GF-D8 (cell line): Measurements from ENCODE around the gene KCNJ5.

Experiments
- DNase-seq: peaks from one replicate; lab custom pipeline; 2025; lab: John Stamatoyannopoulos, UW

The KCNJ5 gene

DNA sequence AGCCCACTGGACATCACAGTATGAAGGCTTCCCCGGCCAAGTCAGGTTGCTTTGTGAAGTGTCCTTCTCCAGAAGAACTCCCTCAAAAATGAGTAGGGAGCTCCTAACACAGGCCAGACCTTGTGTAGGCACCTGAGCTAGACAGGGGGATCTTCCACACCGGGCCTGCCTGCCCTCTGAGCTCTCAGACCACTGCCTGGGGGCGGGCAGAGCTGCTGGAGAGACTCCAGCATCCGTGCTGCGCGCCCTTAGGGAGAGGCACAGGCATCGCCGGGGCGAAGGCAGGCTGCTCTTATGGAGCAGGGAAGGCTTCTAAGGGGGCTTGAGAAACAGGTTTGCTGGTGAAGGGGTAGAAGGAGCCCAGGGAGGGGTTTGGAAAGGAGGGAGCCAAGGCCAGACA lies 4.4 kb downstream of the KCNJ5 start:
- no peak for DNase-seq

DNA sequence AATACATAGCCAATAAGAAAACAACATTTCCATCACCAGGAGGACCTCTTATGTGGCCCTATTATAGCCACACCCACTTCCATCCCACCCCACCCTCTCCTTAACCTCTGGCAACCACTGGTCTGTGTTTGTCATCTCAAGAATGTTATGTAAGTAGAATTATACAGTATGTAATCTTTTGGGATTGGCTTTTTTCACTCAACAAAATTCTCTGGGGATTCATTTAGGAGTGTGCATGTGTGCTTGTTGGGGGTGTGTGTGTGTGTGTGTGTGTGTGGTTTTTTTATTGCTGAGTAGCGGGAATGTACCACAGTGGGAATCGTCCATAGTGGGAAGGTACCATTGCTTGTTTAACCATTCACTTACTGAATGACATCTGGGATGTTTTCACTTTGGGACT lies 5.2 kb downstream of the KCNJ5 start:
- no peak for DNase-seq

DNA sequence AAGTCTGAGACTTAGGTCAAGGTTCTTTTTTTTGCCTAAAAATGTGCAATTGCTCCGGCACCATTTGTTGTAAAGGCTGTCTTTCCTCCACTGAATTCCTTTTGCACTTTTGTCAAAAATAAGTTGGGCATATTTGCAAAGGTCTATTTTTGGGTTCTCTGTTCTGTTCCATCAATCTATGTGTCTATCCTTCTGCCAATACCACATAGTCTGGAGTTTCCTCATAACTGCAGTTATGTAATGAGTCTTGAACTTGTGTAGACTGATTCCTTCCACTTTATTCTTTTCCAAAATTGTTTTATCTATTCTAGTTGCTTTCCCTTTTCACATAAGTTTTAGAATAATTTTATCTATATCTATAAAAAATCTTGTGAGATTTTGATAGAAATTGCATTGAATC lies 6.7 kb downstream of the KCNJ5 start:
- no peak for DNase-seq

DNA sequence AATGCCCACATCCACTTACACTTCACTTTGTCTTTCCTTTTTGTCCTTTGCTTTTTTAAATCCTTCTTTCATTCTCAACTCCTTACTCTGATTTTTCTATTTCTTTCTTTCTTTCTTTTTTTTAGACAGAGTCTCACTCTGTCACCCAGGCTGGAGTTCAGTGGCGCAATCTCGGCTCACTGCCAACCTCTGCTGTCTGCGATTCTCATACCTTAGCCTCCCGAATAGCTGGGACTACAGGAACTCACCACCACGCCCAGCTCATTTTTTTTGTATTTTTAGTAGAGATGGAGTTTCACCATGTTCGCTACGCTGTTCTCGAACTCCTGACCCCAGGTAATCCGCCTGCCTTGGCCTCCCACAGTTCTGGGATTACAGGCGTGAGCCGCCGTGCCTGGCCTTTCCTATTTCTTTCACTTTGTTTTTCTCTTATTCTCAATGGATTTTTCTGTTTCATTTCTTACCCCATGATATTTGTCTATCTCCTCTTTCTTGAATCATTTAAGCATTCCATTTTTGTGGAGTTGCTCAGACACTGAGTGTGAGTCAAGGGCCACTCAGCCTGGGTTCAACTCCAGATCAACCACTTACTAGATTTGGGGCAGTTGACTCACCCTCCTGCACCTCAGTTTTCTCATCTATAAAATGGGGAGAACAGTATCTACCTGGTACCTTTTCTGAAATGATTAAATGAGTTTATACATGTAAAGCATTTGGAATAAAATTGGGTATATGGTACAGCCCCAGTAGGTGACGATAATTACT lies 7.6 kb downstream of the KCNJ5 start:
- DNase-seq: no peak

DNA sequence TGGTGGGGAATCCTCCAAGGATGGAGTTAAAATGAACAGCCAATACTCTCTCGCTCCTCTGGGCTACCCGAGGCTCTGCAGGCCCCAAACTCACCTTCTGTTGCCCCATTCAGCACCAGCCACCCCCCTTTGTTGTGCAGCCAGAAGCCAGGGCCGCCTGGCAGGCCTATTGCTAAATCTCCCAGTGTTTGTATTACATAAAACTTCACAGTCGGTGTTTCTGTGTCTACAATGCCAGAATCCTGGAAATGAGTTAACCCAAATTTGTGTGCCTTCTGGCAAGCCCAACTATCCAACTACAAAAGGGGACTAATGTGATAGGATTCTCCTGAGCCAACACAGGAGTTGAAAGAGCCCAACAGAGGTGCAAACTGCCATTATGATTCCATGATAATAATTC lies 9.3 kb downstream of the KCNJ5 start:
- no peak for DNase-seq

DNA sequence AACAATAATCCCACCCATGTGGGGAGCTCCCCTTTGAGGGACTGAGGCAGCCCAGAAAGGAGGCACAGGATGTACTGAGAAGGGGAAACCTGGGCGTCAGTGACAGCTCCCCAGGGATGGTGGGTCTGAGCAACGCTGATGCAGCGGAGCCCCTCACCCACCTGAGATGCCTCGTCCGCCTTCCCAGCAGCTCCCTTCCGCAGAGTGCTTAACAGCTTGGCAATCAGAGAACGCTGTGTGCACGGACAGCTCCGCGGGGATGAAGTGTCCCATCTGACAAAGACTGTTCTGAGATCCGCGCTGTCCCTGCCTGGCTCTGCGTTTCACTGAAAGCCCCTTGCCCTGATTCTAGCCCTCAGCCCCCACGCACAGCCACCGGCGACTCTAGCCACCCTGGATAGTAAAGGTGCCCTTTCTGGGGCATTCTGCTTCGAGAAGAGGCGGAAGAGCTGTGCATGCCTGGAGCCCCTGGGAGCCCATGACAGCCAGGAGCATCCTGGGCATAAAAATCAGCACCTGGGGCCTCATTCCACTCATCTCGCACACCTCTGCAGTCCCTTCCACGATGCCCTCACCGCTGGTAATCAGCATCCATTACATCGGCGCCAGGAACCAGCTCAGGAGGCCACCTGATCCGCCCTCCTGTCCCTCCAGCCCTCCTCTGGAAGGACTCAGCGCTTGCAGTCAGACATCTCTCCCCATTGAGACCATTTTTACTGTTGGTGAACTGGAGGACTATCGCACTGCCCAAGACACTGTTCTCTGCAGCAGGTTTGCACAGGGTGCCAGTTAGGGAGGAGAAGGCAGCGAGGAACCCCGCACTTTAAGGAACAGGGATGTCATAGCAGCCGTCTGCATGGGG lies 10.7 kb downstream of the KCNJ5 start:
- DNase-seq: no peak

DNA sequence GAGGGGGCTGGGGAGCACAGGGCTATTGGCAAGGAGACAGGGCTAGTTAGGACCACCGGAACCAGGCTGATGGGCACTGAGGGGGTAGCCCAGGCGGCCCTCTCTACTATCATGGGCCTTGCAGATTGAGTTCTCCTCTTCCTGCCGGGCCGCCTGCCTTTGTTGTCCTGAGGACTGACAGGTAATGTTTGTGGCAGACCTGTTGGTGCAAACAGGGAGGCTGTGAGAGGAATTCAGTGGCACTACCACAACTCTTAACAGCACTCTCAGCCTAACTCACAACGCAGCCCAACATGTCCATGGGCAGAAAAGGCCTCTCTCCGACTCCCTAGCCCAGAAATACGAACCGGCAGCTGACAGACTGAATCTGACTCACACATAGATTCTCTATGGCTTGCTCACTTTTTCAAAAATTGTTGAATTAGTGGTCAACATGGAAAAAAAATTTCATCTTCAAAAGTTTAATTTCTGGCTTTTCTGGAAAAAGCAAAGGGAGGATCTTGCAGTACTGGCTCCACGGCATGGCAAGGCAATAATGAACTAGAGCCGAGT lies 11.4 kb downstream of the KCNJ5 start:
- DNase-seq: no peak

DNA sequence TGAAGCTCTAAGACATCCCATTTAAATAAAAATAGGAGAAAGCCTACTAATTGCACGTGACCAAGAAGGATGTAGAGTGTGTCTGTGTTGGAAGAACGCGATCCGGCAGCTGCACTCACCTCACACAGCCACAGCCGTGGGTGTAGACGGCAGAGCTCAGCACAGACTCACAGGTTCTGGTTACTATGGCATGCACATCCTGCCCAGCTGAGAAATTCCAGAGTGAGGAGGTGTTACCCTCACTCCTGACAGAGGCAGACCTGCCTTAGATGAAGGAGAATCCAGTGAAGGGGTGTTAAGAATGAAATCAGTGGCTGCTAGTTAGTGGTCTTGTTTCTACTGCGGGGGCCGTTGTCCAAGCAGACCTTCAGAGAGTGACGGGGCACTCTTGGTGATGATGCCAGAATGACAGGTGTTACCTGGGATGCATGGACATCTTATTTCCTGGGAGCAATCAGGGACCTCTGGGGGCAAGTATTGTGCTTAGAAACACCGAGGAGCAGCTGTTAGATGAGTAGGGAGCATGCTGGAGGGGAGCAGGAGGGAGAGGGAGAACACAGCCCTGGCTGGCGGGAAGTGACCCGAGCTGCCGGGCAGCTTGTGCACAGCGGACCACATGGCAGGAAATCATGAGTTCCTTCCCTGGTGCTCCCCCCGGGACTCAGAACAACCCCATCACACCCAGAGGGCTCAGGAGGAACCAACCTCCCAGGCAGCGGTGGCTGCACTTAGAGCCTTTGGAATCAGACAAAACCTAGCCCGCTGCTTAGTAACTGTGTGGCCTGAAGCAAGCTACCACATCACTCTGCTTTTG lies 12.3 kb downstream of the KCNJ5 start:
- no peak for DNase-seq

DNA sequence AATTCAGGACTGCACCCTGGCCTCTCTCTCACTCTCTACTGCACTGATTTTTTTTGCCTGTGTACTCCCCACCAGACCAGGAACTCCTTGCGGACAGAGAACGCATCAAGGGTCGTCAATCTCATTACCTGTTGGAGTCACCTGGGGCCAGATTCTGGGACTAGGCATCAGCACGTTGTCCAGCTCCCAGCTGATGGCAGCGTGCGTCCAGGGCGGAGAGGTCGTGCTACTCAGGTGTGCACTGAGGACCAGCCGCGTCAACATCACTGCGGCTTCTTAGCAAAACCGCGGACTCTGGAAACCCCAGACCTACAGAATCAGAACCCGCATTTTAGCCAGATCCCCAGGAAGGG lies 13.1 kb downstream of the KCNJ5 start:
- DNase-seq: no peak

DNA sequence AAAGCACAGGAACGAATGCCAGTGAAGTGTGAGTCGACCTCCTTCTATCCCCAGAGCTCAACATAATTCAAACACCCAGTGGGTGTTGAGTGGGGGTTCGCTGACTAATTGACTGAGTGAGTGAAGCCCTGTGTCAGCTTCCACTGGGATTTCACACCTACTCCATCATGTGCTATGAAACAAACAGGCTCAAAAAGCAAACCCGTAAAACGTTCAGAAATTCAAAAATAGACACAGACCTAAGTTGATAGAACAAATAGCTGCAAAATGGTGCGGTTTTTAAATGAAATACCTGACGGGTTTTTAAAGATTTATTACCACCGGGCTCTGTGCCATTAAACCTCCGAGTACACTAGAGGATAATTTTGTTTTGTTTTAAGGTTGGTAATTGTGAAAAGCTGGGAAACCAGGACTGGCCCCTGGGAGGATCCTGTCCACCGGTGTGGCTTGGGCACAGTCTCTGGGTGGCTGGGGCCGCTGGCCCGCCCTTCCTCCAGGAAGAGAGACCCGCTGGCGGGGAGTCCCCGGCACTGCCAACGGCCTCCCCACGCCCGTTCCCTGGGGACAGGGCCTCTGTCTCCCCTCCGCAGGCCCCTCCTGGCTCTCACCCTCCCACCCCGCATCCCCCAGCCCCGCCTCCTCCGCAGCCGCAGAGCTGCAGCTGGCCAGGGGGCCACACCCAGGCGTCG lies 13.6 kb downstream of the KCNJ5 start:
- DNase-seq: no peak

DNA sequence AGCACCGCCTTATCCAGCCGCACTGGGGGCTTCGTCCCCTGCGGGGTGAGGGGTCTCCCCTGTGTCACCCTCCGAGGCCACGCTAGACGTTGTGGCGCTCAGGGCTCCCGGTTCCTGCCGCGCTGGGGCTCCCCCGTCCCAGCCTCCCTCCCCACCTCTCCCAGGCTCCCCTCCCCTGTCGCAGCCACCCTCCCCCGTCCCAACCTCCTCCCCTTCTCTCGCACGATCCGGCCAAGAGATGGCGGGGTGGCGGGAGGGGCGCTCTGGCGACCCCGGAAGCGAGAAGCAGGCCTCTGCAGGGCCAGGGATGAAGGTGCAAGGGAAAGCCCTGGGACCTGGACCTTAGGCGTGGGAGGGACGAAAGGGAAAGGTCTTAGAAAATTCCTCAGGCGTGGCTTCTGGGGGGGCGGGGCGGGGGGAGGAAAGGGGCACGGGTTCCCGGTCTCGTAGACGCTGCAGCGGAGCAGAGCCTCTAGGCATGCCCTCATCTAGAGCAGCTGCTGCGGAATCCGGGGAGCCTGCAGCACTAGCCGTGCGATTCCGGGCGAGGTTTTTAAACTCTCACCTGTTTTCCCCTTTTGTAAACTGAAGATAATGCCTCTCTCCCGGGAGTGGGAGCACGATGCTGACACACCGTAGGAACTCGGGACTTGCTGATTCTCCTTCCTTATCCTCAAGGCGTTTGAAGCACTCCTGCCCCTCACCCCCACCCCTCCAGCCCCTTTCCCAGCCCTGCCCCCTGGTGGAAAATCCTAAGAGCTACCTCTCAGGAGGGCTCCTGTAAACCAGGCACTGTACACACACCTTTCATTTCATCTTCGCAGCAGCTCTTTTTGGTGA lies 14.4 kb downstream of the KCNJ5 start:
- no peak for DNase-seq

DNA sequence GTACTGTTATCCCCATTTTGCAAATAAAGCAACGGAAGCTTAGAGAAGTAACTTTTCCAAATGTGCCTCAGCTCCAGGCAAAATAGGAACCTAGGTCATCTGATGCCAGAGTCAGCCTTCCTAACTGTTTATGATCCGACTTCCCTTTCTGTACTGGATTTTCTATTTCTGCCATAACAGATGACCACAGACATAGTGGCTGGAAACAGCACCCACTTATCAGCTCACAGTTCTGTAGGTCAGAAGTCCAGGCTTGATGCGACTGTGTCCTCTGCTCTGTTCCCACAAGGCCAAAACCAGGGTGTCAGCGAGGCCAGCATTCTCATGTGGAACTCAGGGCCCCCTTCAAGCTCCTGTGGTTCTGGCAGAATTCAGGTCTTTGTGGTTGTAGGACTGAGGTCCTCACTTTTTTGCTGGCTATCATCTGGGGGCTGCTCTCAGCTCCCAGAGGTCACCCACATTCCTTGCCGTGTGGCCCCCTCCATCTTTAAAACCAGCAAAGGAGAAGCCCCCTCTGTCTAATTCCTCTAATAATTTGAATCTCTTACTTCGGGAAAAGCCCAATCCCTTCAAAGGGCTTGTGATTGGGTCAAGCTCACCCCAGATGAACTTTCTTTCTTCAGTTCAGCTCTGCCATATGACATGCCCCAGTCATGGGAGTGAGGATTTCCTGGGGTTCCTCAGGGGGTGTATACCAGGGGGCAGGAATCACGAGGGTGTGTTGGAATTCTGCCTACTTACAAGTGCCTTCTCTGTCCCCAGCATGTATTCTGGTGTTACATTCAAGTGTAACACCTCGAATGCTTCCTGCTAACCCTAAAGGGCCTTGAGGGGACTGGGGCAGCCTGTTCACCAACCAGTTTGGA lies 15.3 kb downstream of the KCNJ5 start:
- DNase-seq: no peak

DNA sequence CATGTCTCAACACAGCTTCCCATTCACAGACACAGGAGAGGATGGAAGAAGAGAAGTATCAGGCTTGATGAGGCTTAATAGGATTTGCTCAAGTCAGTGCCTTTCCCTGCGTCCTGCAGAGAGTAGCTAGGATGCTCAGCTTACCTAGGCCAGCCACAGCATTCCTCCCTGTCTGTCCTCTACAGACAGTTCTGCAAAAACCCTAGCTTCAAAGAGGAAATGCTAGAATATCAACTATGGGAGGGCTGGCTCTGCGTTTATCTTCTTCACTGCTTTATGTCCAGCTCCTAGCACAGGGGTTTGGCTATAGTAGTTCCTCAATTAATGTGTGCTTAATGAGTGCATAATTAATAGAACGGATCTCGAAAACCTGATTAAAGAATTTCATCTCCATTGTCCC lies 16.4 kb downstream of the KCNJ5 start:
- no peak for DNase-seq

DNA sequence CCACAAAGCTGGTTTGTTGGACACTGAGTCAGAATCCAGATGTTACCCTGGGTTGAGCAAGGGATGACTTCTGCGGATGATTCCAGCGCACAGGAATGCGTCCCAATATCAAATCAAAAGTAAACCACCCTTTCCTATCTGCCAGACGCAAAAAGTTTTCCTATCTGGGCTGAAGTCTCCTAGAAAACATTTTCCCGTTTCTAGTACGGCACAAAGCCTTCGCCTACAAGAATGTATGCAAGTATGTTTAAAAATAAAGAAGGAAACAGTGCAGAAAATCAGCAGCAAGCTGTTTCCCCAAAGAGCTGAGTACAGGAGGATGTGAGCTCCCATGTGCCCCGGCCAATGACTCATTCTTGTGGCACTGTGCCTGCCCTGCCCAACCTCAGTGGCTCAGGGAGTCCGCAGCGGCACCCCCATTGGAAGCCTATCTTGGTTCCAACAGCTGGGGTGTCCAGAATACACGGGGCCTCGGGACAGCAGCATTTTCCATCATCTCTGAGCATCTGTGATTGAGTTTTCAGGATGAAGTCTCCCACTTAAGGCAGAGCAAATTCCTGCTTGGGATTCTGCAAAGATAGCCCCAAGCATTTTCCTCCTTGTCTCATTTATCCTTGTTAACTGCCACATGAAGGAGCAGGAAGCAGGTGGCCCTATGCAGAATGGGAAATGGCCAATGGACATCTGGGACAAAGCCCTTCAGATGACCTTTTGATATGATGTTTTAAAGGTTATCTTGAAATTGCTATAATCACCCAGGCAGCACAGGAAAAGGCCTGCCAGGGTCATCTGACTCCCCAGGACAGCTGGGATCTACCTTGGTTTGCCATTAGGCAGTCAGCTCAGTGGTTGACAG lies 17.5 kb downstream of the KCNJ5 start:
- DNase-seq: no peak

DNA sequence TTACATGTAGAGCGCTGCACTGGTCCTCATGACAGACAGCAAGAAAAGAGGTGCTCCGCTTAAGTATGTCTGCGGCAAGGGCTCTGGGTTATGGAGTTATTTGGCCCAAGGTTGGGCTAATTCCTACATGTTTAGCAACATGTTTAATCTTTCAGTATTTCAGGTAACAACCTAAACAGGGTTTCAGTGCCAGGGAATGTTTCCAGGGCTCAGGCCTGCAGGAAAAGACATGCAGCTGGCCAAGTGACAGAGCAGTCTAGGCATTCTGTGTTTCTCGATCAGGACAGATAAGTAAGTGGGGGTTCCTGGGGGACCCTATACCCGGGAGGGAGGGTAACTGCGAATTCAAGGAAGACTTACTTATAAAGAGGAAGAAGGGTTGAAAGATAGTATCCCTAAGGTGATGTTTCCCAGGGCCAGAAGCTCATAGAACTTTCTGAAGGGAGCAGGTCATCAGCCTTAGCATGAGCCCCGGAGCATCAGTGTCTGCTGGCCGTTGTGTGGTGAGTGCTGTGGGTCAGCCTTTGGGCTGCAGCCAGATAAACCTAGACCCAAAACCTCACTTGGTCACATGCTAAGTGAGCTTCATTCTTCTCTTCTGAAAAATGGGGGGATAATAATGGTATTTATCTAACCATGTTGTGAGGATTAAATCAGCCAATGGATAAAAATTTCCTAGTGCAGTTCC lies 18.4 kb downstream of the KCNJ5 start:
- no peak for DNase-seq

DNA sequence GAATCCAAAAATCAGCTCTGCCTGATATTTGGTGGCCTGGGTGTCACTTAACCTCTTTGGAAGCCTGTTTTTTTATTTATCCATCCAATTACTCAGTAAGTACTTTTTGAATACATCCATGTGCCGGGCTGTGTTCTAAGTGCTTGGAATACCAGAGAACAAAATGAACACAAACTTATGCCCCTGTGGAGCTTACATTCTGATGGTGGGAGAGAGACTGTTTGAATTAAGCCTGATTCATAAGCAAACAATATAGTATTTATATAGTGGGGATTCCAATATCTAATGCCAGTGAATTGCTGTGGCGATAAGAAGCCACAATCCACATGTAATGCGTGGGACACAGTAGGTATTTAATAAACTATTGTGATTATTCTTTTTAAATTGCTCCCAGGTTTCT lies 19.4 kb downstream of the KCNJ5 start:
- no peak for DNase-seq

DNA sequence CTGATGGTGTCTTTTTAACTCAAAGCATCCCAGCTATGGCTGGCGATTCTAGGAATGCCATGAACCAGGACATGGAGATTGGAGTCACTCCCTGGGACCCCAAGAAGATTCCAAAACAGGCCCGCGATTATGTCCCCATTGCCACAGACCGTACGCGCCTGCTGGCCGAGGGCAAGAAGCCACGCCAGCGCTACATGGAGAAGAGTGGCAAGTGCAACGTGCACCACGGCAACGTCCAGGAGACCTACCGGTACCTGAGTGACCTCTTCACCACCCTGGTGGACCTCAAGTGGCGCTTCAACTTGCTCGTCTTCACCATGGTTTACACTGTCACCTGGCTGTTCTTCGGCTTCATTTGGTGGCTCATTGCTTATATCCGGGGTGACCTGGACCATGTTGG lies 20.1 kb downstream of the KCNJ5 start:
- DNase-seq: no peak

DNA sequence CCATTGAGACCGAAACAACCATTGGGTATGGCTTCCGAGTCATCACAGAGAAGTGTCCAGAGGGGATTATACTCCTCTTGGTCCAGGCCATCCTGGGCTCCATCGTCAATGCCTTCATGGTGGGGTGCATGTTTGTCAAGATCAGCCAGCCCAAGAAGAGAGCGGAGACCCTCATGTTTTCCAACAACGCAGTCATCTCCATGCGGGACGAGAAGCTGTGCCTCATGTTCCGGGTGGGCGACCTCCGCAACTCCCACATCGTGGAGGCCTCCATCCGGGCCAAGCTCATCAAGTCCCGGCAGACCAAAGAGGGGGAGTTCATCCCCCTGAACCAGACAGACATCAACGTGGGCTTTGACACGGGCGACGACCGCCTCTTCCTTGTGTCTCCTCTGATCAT lies 20.5 kb downstream of the KCNJ5 start:
- no peak for DNase-seq
